Fibroblast of skin of scalp (primary cell): Measurements from ENCODE around the gene FOXA1.

Source experiments
- DNase-seq: peaks from one replicate; pipeline ENCODE4 v3.0.0-alpha.2; 2013

Gene FOXA1

DNA sequence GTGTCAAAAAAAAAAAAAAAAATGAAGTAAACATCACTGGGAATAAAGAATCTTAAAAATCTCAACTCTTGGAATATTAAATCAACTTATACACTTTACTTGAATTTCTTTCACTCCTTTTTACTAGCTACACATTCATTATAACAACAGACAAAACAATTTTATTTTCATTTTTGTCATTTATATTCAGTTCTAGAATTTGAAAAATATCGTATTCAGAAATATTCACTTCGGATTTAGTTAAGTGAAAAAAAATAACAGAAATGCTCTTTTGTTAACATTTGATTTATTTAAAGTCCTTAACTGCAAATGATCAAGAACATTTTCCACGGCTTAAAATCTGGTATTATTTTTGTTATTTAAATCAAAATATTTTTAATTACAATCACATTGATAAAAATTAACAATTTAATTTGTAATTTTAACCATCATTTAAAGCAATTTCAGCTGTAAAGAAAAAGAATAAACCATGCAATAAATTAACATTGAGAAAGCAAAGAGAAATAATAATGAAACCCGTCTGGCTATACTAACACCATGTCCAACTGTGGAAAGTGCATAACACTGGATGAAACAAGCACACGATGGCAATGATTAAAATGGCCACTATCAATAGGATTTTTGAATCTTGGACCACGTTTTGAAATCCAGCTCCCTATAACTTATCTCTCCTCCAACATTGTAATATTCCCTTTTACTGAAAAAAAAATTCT lies 5.2 kb downstream of the FOXA1 start:
- no peak for DNase-seq

DNA sequence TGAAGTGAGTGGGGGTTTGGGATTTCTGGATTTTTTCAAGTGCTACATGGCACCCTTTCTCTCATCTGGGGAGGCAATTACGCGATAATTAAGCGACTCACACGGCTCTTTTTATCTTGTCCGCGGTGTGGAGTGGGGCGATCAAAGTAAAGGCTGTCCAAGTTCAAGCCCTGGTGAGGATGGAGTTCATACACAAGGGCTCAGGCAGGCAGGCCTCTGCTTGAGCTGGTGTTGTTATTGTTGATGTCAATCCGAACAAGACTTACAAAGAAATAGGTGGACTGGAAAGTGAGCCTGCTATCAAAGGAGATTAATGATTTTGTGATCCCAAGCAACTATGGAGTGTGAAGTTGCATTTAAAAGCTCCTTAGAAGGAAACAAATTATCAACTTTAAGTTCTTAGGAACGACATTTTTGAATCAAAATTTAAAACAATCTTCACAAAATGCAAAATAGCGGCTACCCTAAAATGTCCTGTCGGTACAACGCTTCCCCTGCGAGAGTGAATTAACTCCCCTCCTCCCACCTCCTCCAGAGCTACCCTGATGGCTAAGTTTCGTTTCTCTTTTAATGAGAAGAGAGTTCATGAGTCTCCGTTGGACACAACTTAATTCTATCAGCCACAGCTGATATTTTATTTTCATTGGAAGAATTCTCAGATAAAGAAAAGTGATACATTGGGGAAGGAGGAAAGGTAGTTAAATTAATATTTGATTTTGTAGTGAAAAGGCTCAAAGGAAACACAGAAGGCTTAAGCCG lies 5.9 kb downstream of the FOXA1 start:
- no peak for DNase-seq

DNA sequence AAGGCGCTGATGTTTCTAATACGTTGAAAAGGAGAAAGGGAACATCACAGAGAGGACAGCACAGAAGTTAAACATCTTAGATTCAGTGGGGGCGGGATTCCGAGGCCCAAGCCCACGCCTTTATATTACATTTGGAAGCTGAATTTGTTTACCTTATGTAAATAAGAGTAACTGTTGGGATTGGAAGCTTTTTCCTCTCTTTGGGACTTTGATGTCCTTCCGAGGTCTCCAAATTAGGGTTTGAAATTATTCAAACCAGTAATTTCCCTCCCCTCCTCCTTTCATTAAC lies 6.4 kb downstream of the FOXA1 start:
- no peak for DNase-seq

DNA sequence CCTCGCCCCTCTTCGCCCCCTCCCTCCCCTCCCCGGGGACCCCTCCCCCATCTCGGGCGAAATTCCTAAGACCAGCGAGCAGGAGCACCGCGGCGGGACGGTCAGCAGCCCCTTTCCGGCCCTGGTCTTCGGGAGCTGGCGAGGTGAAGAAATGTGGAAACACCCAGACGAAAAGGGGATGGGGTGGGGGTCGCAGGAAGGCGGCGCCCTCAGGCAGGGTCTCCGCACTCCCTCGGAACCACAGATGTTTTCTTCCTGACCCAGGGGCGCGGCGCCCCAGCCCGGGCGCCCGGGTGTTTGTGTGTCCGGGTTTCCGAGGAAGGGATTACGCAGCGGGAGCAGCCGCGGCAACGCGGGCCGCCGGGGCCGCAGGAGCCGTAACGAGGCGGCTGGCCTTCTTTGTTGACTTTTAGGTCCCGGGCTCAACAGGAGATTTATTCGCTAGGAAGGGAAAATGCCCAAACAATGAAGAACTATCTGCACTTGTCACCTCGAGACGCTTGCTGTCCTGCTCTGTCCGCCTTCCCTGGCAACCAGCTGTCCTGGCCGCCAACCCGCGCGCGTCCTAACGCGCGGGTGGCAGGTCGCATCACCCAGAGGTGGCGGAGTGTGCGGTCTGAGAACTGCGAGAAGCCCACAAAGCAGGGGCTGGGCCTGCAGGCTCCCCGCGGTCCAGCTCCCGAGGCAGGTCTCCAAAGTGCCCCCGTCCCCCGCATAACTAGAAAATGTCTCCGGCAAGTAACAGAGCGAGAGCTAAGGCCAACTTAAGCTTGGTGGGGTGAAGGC lies 7.0 kb downstream of the FOXA1 start:
- no peak for DNase-seq

DNA sequence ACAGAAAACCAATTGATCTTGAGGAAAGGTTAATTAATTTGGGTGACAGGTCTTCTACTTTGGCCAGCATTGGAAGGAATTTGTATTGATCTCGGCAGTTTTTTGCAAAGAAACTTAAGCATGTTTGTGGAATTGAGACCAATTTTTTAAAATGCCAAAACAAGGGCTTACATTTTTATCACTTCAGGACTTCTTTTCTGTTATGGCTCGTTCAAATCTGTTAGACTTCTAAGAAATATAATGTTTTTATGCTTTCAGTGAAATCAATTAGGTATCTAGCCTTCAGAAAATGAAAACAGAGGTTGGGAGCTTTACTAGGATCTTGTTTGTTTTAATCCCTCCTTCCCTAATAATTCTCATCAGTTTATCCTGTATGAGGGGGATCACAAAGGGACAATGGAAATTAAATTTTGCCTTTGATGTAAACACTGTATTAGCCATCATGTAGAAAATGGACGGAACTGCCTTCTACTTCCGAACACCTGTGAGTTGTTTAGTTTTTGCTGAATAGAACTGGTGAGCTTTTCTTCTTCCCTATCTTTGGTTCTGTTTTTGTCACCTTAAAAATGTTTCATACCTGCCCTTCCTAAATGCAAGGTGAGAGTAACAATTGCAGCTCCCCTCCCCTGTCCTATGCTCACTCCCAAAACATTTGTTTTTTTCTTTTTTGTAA lies 7.8 kb downstream of the FOXA1 start:
- DNase-seq = no peak

DNA sequence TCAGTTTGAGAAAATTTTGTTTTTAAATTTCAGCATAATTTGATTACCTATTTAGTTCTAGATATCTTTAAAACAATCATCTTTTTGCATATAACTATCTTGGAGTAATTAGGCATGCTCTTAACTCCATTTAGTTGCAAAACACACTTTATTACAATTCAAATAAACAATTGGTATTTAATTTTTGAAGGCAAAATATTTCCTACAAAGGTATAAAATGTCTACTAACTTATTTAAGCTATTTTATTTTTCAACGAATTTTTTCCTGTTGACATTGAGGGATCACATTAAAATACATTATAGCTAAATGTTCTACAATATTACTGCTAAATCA lies 8.3 kb downstream of the FOXA1 start:
- no peak for DNase-seq

DNA sequence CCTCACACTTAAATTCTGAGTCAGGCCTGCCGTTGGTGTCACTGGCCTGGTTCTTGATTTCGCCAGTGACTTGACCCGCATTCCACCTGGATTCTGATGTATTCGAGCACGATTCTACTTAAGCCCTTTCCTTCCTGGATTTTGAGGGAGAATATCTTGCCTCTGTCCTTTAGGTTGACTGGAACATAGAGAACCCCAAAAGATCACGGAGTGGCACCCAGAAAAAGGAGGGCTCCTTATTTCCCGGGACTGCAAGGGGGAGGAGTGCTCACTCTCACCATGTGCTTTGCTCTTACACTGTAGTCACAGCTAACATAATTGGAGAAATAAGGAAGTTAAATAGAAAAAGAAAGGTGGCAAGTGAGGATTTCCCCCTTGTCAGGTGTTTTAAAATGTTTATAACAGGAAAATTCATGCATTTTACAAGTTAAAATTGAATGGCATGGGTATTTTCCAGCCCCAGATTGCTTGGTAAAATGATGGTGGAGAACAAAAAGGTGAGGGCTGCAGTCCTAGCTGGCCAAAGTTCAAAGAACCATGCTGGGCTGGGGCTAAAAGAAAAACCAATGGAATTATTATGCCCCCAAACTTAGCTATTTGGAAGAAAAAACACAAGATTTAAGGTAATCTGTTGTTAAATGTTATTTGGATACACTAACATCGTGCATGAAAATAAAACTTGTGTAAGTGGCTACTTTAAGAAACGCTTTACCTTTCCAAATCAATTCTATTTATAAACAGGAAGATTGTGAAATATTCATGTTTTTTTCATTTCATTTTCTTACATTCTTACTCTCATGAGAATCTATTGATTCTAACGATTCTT lies 8.9 kb downstream of the FOXA1 start:
- DNase-seq = no peak

DNA sequence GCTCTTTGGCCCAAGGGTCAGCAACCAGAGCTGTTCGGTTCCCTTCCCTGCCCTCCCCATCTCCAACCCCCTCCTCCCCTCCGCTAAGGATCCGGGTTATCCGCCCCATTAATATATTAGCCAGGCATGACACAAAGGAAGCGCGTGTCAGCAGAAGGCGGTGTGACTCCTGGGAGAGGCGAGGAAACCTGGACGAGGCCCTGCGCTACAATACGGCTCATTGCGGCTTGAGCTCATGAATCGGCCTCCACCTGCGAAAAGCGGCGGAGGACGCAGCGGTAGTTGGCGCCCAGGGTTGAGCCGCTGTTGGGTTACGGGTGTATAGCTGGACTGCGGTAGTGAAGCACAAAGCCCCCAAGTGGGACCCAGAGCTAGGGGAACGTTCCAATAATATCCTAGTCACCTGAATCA lies 9.9 kb downstream of the FOXA1 start:
- no peak for DNase-seq

DNA sequence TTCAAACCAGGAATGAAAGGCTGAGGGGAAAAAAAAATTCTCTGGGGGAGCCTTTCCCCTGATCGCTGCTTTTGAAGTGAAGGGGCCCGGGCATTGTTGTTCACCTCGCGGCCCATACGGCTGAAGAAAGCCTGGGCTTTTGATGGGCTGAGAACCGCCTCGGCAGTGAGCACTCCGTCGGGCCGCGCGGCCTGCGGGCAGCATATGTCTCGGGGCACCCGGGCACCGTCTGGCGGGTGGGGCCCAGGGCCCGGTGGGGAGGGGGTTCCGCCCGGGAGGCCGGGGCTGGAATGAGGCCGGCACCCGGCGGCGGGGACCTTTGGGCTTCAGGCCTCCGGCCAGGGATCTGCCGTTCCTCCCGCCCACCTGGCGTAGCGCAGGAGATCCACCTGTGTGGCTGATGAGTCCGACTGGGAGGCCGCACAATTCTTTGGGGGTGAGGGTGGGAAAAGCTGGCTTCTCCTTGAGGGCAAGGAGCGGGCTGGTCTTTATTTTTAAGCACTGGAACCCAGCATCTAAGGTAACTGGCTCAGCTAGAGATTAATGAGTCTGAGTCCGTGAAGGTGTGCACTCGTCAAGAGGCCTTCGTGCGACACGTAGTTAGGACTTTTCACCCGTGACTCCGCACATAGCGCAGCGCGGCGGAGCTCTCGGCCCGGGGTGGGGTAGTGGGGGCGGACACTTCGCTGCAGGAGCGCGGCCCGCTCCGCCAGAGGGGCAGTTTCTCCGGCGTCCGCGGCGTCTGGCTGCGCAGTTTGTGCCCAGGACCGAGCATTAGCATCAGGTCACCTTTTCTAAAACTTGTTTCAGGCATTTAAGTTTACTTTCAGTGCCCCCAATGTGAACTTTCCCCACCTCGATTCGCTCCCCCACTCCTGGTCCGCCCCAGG lies 10.6 kb downstream of the FOXA1 start:
- DNase-seq = no peak

DNA sequence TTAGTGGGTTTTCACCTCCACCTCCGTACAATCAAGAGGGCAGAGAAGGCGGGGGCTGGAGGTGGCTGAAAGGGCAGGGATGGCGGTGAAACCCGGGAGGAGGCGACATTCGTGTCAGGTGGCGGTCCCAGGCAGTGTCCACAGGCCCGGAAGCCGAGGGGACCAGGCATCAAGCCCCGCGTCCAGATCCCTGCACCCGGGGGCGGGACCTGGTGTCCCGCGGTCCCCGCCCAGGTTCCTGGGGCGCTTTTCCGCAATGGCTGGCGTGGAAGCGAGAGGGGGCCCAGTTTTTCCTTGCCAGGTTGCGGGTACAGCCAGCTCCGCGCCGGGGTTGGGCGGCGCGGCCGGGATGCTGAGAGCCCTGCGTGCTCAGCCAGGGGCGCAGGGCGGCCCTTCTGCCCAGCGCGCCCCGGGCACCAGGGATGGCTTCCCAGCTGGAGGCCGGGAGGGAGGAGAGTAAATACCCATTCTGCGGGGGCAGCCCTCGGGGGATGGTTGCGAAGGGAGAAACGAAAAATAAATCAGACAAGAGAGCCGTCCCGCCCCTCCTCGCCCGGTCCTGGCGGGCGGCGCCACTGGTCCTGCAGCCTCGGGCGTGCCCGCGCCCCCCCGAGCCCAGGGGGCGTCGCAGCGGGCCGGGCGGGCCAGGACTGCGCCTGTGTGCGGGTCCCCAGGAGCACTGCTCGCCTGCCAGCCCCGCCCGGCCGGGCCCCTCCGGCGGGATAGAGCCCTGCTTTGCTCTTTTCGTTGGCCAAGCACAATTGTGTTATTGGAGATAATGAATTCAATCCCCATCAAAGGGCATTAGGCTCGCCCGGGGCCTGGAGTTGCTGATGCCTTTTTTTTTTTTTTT lies 11.5 kb downstream of the FOXA1 start:
- DNase-seq = no peak

DNA sequence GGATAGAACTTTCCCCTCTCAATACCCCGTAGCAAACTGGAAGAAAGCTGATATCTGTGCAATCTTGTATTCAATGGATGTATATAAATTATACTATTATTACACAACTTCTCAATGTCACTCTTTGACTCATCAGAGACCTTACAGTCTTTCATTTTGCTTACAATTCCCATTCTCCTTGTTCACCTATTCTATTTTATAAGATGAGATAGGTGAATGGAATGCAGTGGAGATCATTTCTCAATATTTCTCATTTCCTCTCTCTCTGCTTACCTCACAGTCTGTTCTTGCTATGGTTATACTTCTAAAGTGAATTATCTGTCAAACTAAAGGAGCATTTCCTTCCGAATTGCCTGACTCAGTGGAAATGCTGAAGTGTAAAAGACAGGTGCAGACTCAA lies 14.9 kb downstream of the FOXA1 start:
- no peak for DNase-seq

DNA sequence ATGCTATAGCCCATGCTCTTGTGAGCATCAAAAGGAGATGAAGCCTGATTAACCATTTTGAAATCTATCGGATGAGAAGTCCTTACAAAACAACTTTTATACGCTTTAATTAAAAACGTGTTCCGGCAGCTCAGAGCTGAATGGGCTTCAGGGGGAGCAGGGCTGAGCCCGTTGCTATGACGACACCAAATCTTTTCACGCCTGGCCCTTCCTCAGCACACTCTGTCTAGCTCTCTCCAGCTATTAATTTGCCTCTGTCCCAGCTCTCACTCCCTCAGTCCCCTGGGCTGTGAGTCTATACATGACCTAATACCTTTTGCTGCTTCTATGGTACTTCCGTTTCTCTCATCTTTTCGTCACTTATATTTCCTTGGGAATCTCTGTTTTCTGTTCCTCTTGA lies 15.8 kb downstream of the FOXA1 start:
- DNase-seq = no peak

DNA sequence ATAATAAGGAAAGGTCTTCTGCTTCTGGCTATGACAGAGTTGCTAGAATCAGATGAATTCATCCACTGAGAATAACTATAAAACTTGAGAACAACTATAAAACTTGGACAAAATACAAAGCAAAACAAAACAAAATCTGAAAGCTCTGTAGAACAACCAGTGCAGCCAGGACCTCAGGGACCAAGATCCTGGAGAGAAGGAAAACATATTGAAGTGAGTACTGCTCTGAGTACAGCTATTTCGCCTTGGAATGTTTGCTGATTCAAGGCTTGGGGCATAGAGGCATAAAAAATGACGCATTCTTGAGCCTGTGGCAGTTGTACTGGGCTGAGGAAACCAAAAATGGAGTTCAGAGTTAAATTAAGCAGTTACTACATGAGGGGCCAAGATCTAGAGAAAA lies 21.7 kb downstream of the FOXA1 start:
- peak; percentile 33 for DNase-seq

DNA sequence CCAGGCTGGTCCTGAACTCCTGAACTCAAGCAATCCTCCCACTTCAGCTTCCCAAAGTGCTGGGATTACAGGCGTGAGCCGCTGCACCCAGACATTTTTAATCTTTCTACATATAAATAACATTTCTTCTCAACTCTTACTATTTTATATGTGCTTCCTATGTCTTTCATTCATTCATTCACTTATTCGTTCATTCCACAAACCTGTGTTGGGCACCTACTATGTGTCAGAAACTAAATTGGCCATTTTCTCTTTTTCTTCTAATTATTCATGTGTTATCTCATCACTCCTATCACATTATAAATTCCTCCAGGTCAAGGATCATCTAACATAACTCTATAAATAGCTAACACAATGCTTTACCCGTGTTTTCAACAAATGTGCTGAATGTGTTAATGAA lies 23.7 kb downstream of the FOXA1 start:
- DNase-seq = no peak

DNA sequence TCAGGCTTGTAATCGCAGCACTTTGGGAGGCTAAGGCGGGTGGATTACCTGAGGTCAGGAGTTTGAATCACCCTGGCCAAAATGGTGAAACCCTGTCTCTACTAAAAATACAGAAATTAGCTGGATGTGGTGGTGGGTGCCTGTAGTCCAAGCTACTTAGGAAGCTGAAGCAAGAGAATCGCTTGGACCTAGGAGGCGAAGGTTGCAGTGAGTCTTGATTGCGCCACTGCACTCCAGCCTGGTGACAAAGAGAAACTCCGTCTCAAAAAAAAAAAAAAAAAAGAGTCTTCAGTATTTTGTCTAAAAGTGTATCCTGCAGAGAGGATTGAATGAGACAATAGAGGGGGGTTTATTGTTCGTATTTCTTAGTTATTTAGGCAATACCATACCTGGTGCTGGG lies 25.3 kb downstream of the FOXA1 start:
- DNase-seq = no peak

DNA sequence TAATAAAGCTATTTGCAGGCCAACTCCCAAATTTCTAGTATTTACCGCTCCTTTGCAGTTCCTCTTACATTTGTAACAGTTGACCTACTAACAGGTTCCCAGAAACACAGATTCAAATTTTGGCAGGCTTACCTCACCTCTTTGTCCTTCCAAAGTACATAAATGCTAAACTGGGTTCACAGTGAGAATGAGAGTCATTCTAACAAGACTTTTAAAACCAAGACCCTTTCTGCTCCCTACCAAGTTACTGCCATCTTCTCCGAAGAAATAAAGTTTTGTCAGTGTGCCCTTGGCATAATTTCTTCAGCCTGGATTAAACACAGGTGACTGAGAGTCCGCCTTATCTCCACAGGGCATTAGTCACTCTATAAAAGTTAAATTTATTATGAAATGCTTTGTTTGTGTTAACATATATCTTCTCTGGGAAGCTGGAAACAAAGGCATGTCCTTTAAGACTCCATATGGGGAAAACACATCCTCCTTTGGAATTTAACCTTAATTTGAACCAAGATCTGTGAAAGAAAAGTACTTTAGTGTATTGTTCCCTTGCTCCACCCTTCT lies 28.2 kb downstream of the FOXA1 start:
- DNase-seq = no peak

DNA sequence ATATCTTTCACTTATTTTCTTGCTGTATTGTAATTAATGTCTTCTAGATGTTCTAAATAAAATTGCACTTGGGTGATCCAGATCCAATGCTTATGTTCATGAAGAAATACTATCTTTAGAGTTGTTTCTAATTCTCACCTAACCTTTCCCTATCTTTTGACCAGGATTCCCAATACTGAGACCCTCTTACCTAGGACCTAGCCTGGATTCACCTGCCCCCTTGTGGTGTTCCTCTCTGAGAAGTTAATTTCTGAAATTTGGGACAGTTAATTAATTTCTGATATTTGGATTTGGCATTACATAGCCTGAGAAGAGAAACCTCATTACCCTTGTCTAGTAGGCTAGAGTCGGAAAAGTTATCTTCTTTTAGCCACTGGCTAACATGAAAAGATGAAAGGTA lies 29.5 kb downstream of the FOXA1 start:
- no peak for DNase-seq

DNA sequence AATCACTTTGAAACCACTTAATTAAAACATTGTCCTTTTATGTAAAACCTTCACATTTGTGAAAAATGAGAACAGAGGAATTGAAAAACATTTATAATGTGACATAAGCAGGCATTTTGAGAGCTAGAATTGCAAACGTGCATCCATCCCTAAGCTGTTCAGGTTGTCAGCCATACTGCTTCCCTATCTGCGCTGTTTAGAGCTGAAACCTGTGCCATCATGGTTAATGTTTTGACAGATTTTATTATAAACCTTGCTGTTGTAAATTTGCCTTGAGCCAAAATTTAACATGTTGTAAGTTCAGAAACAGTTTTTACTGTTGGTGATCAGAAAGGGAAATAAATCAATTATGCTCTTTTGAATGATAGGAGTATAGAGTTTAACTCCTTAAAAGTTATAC lies 31.9 kb downstream of the FOXA1 start:
- no peak for DNase-seq

DNA sequence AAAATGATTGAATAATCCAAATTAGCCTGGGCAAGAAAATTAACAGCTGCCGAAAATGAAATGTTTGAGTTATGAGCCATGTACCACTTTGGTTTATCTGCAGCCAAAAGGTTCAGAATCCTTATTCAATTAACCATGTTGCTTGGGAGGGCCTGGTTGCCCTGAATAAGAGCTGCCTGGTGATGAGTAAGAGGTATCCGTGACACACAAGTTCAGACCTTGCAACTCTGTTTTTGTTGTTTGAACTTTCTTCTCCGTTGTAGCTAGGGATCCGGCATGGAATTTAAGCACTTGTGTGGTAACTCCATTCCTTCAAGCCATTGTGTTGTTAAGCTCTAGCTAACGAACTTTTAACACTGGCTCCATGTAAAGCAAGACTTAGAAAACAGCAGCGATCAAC lies 35.7 kb downstream of the FOXA1 start:
- no peak for DNase-seq

DNA sequence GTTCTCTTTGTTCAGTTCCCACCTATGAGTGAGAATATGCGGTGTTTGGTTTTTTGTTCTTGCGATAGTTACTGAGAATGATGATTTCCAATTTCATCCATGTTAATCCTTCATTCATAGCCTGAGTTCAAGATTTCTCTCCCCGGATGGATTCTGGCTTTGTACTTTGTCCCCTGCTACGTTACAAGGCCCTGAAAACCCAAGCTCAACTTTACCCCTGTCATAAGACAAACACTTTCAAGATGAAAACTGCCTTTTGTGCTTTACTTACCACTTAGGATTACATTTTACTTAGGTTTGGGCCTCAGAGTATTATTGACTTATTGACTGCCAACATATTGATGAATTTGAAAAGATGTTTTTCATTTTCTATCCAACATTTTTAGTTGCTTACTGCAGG lies 36.3 kb downstream of the FOXA1 start:
- no peak for DNase-seq
